GM18867 (cell line): ENCODE results near the gene RANBP3.
"Not testable (repeated sequence)": the region's sequence is repeated elsewhere in the genome, so short reads cannot be mapped to it uniquely, and the experiment has no call there.

Source experiments
- ATAC-seq: cut with Tn5 transposase; IDR thresholded peaks from one replicate; pipeline ENCODE4 v1.9.1; 2021; ENCODE audit warnings: mild to moderate bottlenecking, moderate library complexity; ENCODE audit not compliant: unreplicated experiment

Gene RANBP3

GRCh38 chr19:5891938-5892771 lies 85.8 kb downstream of the RANBP3 start:
- no peak for ATAC-seq

GRCh38 chr19:5891572-5891937 lies 86.4 kb downstream of the RANBP3 start:
- ATAC-seq: no peak

GRCh38 chr19:5890099-5890498 lies 87.8 kb downstream of the RANBP3 start:
- no peak for ATAC-seq

- no peak for ATAC-seq
Observed at GRCh38 chr19:5889288-5889971, 88.5 kb downstream of the RANBP3 start.

- ATAC-seq: not testable (repeated sequence)
Observed at GRCh38 chr19:5884065-5884811, 93.7 kb downstream of the RANBP3 start.

- not testable (repeated sequence) for ATAC-seq
Observed at GRCh38 chr19:5883157-5883873, 94.6 kb downstream of the RANBP3 start.

GRCh38 chr19:5882421-5882968 lies 95.4 kb downstream of the RANBP3 start:
- ATAC-seq: no peak

- no peak for ATAC-seq
Observed at GRCh38 chr19:5881543-5882299, 96.2 kb downstream of the RANBP3 start.

GRCh38 chr19:5880604-5881078 lies 97.3 kb downstream of the RANBP3 start:
- no peak for ATAC-seq

GRCh38 chr19:5880196-5880595 lies 97.7 kb downstream of the RANBP3 start:
- no peak for ATAC-seq

- no peak for ATAC-seq
Observed at GRCh38 chr19:5877882-5878281, 100.1 kb downstream of the RANBP3 start.

- no peak for ATAC-seq
Observed at GRCh38 chr19:5877427-5877826, 100.5 kb downstream of the RANBP3 start.

- ATAC-seq: not testable (repeated sequence)
Observed at GRCh38 chr19:5874496-5874895, 103.4 kb downstream of the RANBP3 start.

- no peak for ATAC-seq
Observed at GRCh38 chr19:5873617-5874199, 104.2 kb downstream of the RANBP3 start.

- ATAC-seq: no peak
Observed at GRCh38 chr19:5870986-5871394, 107.0 kb downstream of the RANBP3 start.

- no peak for ATAC-seq
Observed at GRCh38 chr19:5867201-5868136, 110.5 kb downstream of the RANBP3 start.
